ENCODE data around the gene HDAC4.

DNA sequence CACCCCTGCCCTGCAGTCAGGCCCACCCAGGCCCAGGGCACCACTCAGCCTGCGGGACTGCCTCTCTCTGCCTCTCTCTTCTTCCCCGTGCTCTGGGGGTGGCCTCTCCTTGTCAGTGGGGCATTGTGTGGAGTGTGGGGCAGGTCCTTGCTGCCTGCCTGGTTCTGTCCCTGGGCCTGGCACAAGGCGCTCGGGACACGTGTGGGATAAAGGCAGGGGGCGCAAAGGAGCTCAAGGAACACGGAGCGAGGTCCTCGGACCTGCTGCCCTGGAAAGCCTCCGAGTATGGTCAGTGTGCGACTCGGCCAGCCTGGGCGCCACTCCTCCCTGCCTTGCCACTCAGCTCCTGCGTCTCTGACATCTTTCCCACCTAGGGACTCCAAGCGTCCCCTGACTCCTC is 262.2 kb downstream of the HDAC4 start:
- no peak for TF ChIP-seq CTCF (IDR thresholded peaks at IDR 0.05)
- TF ChIP-seq SMC3 (IDR thresholded peaks at IDR 0.05), result no peak
- no peak for TF ChIP-seq POLR2A (IDR thresholded peaks at IDR 0.05; ENCODE audit: low read length)
- no peak for TF ChIP-seq RAD21 (conservative IDR thresholded peaks at IDR 0.05 in 1 of 2, IDR thresholded peaks at IDR 0.05 in 1 of 2)
- TF ChIP-seq REST (IDR thresholded peaks at IDR 0.05), result no peak
- no peak for TF ChIP-seq MAFK (IDR thresholded peaks at IDR 0.05; ENCODE audit: partially characterized antibody)
- TF ChIP-seq SREBF2 (IDR thresholded peaks at IDR 0.05), result no peak
- TF ChIP-seq ESRRA (IDR thresholded peaks at IDR 0.05; ENCODE audit: borderline replicate concordance, low read length), result no peak

Measured in A549 (cell line).